CD14-positive monocyte (primary cell): ENCODE results near the gene AMPH. TPM values are rescaled to one million over a fixed set of nuclear protein-coding genes. Genes with fewer than 3 reads are reported as not detected.

Source experiments
- DNase-seq, 3 donors: peaks; one replicate each; pipeline ENCODE4 v3.0.0-alpha.2; 2011 to 2022
- H2AFZ ChIP-seq: 2 replicates; pipeline ENCODE4 v1.6.0; 2012; ENCODE audit warnings: mild to moderate bottlenecking, low read depth, low read length, inconsistent platforms; ENCODE audit not compliant: insufficient read depth, poor library complexity, severe bottlenecking
- H3K27ac ChIP-seq, 2 donors: 1 replicate in 1 of 2; 2 replicates in 1 of 2; pipeline ENCODE4 v1.5.1; 2012 to 2013; ENCODE audit warnings: low read length in 2 of 2, control low read depth in 1 of 2, inconsistent platforms in 1 of 2, low read depth in 1 of 2, mild to moderate bottlenecking in 1 of 2
- H3K27me3 ChIP-seq, 2 donors: one replicate each; pipeline versions ENCODE4 v1.6.0 to v1.6.1; 2011 to 2013; ENCODE audit warnings: low read length in 2 of 2; ENCODE audit not compliant: control insufficient read depth in 2 of 2, insufficient read depth in 2 of 2
- H3K36me3 ChIP-seq, 2 donors: replicated peaks in 1 of 2; 1 replicate in 1 of 2; 2 replicates in 1 of 2; pipeline versions ENCODE4 v1.5.1 to v1.6.1; 2012 to 2013; ENCODE audit warnings: low read length in 2 of 2, control low read depth in 1 of 2, inconsistent platforms in 1 of 2, mild to moderate bottlenecking in 1 of 2; ENCODE audit not compliant: insufficient read depth in 2 of 2, control insufficient read depth in 1 of 2
- H3K4me1 ChIP-seq, 2 donors: 1 replicate in 1 of 2; 2 replicates in 1 of 2; pipeline versions ENCODE4 v1.5.1 to v1.6.1; 2012 to 2013; ENCODE audit warnings: low read length in 2 of 2, control low read depth in 1 of 2, inconsistent platforms in 1 of 2, mild to moderate bottlenecking in 1 of 2, moderate library complexity in 1 of 2; ENCODE audit not compliant: insufficient read depth in 2 of 2, control insufficient read depth in 1 of 2
- H3K4me2 ChIP-seq: replicated peaks from 2 replicates; pipeline ENCODE3; 2012; ENCODE audit warnings: low read length, moderate library complexity, mild to moderate bottlenecking; ENCODE audit not compliant: poor library complexity, severe bottlenecking; ENCODE audit errors: extremely low read depth
- H3K4me3 ChIP-seq, 3 experiments: fragments of 200-600 bp in 1 of 3; sonication (generic) in 1 of 3; replicated peaks in 1 of 3; 1 replicate in 2 of 3; 2 replicates in 1 of 3; pipeline ENCODE4 v1.5.1; 2011 to 2013; ENCODE audit warnings: low read length in 3 of 3, mild to moderate bottlenecking in 3 of 3, control low read depth in 2 of 3, low read depth in 2 of 3, inconsistent platforms in 1 of 3, moderate library complexity in 1 of 3
- H3K79me2 ChIP-seq: 2 replicates; pipeline ENCODE4 v1.6.0; 2012; ENCODE audit warnings: mild to moderate bottlenecking, control low read depth, inconsistent platforms, low read length, moderate library complexity; ENCODE audit not compliant: insufficient read depth
- H3K9ac ChIP-seq: 2 replicates; pipeline ENCODE4 v1.6.0; 2017; ENCODE audit warnings: low read length, mild to moderate bottlenecking; ENCODE audit not compliant: insufficient read depth, poor library complexity, severe bottlenecking
- H3K9me3 ChIP-seq, 2 donors: replicated peaks in 1 of 2; 1 replicate in 1 of 2; 2 replicates in 1 of 2; pipeline versions ENCODE4 v1.5.1 to v1.6.1; 2012 to 2013; ENCODE audit warnings: low read length in 2 of 2, control low read depth in 1 of 2; ENCODE audit not compliant: control insufficient read depth in 1 of 2, insufficient read depth in 1 of 2
- H4K20me1 ChIP-seq: 2 replicates; pipeline ENCODE4 v1.6.0; 2012; ENCODE audit warnings: mild to moderate bottlenecking, low read length, control low read depth, moderate library complexity; ENCODE audit not compliant: insufficient read depth
- H3K27ac Mint-ChIP-seq, 7 donors: one replicate each; pipeline ENCODE4 v1.8.0; 2020; ENCODE audit warnings: mild to moderate bottlenecking in 7 of 7, mixed read lengths in 7 of 7, moderate library complexity in 6 of 7, inconsistent platforms in 2 of 7
- H3K27me3 Mint-ChIP-seq, 3 donors: one replicate each; pipeline ENCODE4 v1.8.0; 2021 to 2022; ENCODE audit warnings: low read depth in 3 of 3, mild to moderate bottlenecking in 3 of 3, mixed read lengths in 3 of 3, moderate library complexity in 3 of 3, inconsistent platforms in 1 of 3
- H3K36me3 Mint-ChIP-seq, 2 donors: one replicate each; pipeline ENCODE4 v1.8.0; 2020; ENCODE audit warnings: mixed read lengths in 2 of 2, inconsistent platforms in 1 of 2, mild to moderate bottlenecking in 1 of 2
- H3K4me1 Mint-ChIP-seq: one replicate; pipeline ENCODE4 v1.8.0; 2020; ENCODE audit warnings: mild to moderate bottlenecking, mixed read lengths
- H3K4me3 Mint-ChIP-seq, 2 donors: one replicate each; pipeline ENCODE4 v1.8.0; 2020; ENCODE audit warnings: mild to moderate bottlenecking in 2 of 2, mixed read lengths in 2 of 2, moderate library complexity in 1 of 2
- H3K9me3 Mint-ChIP-seq, 7 donors: one replicate each; pipeline ENCODE4 v1.8.0; 2020 to 2022; ENCODE audit warnings: mixed read lengths in 7 of 7, mild to moderate bottlenecking in 6 of 7, moderate library complexity in 6 of 7, inconsistent platforms in 2 of 7
- WGBS: methylation state at CpG from one replicate; pipeline ENCODE4 v1.1.5; 2013; ENCODE audit warnings: missing lambda C conversion rate; ENCODE audit not compliant: insufficient coverage; 5-methylcytosine and 5-hydroxymethylcytosine counted together
- intact Hi-C, 2 donors: fragments of 100-400 bp; cut with micrococcal nuclease; formaldehyde crosslinking; loops; one replicate each; pipeline versions ENCODE4 v1.15.0 to v1.15.1; 2023
- polyA plus RNA-seq, 3 donors: library from polyadenylated mRNA; depleted of rRNA in 1 of 3; unstranded in 2 of 3; stranded (reverse) in 1 of 3; fragments of 300-500 nt in 2 of 3; fragments of >200 nt in 1 of 3; fragmentation: Illumina TruSeq in 2 of 3; gene quantifications; 1 replicate in 2 of 3; 2 replicates in 1 of 3; pipeline ENCODE4 v1.2.3, GENCODE V29; 2012 to 2021
- TF ChIP-seq, protein P1 (sequence below): fragments of 200-600 bp; IDR thresholded peaks from one replicate; pipeline ENCODE4 v1.8.0; 2022; ENCODE audit warnings: antibody characterized with exemption, mild to moderate bottlenecking

The AMPH gene
- polyA plus RNA-seq, 3 donors: 0.61 to 0.96 (median 0.67) TPM

DNA sequence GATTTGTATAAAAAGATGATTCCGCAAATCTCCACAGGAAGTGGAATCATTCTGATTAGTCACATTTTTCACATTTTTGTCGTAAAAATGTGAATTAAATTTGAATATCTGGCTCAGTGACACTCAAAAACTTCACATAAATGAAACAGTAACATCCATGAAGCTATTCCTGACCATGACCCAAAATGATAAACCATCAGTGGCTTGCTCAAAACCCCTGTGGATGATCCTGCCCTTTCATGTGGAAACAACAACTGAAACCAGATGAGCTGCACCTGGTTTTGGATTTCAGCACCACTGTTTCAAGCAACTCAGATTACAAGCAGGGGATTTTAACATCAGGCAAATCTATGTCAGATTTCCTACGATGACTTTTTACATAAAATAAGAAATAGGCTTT is 80.3 kb downstream of the AMPH start:
- Mint-ChIP-seq H3K27me3 (peaks cover 0 to 4% (median 2%) of the 10 kb centered on the region in 3 donors), H3K36me3 (no peaks in the 10 kb centered on the region), H3K4me3 (no peak overlapping the region), H3K4me1 (no peaks in the 10 kb centered on the region), H3K27ac (no peak overlapping the region), H3K9me3 (no peaks in the 10 kb centered on the region)
- H4K20me1 ChIP-seq: no peaks in the 10 kb centered on the region
- no peak for DNase-seq
- H3K9ac ChIP-seq: no peak overlapping the region
- no peaks in the 10 kb centered on the region for H3K79me2 ChIP-seq
- H2AFZ ChIP-seq: no peak overlapping the region
- H3K4me1 ChIP-seq: no peaks in the 10 kb centered on the region
- H3K36me3 ChIP-seq: no peaks in the 10 kb centered on the region
- H3K27ac ChIP-seq: no peak overlapping the region
- H3K27me3 ChIP-seq: no peaks in the 10 kb centered on the region
- WGBS: no CpG with 5 or more reads among the region's 3 CpGs
- intact Hi-C loops: no loop called here
- no peak overlapping the region for H3K4me3 ChIP-seq
- no peaks in the 10 kb centered on the region for H3K9me3 ChIP-seq
- no peak overlapping the region for H3K4me2 ChIP-seq
- TF ChIP-seq, protein P1, sequence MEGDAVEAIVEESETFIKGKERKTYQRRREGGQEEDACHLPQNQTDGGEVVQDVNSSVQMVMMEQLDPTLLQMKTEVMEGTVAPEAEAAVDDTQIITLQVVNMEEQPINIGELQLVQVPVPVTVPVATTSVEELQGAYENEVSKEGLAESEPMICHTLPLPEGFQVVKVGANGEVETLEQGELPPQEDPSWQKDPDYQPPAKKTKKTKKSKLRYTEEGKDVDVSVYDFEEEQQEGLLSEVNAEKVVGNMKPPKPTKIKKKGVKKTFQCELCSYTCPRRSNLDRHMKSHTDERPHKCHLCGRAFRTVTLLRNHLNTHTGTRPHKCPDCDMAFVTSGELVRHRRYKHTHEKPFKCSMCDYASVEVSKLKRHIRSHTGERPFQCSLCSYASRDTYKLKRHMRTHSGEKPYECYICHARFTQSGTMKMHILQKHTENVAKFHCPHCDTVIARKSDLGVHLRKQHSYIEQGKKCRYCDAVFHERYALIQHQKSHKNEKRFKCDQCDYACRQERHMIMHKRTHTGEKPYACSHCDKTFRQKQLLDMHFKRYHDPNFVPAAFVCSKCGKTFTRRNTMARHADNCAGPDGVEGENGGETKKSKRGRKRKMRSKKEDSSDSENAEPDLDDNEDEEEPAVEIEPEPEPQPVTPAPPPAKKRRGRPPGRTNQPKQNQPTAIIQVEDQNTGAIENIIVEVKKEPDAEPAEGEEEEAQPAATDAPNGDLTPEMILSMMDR: no peak

DNA sequence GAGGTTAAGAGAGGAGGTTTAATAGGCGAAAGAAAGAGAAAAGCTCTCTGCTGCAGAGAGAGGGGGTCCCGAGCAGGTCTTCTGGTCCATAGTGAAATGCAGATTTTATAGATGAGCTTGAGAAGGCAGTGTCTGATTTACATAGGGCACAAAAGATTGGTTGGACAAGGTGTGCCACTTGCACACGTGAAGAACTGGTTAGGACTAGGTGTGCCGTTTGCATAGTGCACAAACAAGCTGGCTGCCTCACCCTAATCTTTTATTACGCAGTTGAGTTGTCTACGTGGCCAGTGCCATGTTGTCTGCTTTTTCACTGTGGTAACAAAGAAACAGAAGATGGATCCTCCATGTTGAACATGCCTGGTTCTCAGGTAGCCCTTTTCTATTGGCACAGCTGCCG is 82.6 kb downstream of the AMPH start:
- Mint-ChIP-seq H3K4me3 (no peak overlapping the region), H3K36me3 (no peaks in the 10 kb centered on the region), H3K4me1 (no peaks in the 10 kb centered on the region), H3K27me3 (peaks cover 0 to 4% (median 2%) of the 10 kb centered on the region in 3 donors), H3K27ac (no peak overlapping the region), H3K9me3 (no peaks in the 10 kb centered on the region)
- intact Hi-C loops: no loop called here
- H2AFZ ChIP-seq: no peak overlapping the region
- no peaks in the 10 kb centered on the region for H3K9me3 ChIP-seq
- TF ChIP-seq, protein P1: no peak
- no peaks in the 10 kb centered on the region for H3K36me3 ChIP-seq
- no peaks in the 10 kb centered on the region for H3K4me1 ChIP-seq
- no peaks in the 10 kb centered on the region for H3K27me3 ChIP-seq
- no peak overlapping the region for H3K4me2 ChIP-seq
- H3K4me3 ChIP-seq: no peak overlapping the region
- H3K9ac ChIP-seq: no peak overlapping the region
- H4K20me1 ChIP-seq: no peaks in the 10 kb centered on the region
- H3K79me2 ChIP-seq: no peaks in the 10 kb centered on the region
- no peak overlapping the region for H3K27ac ChIP-seq
- no peak for DNase-seq
- WGBS: 96% methylated on average over 4 of the region's 7 CpGs
